Activated T-cell treated with anti-CD3 and anti-CD28 coated beads for 48 hours (primary cell): ENCODE measurements around the gene IFNB1.
A peak's percentile ranks its signal among the peaks of the same experiment; 100 is the strongest.

Experiments
- DNase-seq: peaks from one replicate; pipeline ENCODE4 v3.0.0-alpha.2; 2020; ENCODE audit warnings: low read depth

The IFNB1 gene

DNA sequence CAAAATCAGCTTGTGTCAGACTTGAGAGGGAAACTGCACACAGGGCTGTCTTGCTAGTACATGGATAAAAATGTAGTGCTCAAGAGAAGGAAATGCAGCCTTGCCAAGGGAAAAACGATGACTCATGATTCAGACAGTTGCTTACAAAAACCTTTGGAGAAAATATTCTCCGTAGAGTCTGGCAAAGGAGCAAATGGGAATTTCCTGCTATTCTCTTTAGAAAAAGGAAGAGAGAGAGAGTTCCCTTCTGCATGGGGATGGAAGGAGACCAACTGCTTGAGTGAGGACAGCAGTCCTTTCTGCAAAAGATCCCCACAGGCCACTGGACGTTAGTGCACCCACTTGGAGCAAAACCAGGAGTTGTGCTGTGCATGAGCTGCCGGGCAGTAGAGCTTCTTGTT lies 7.6 kb downstream of the IFNB1 start:
- no peak for DNase-seq

DNA sequence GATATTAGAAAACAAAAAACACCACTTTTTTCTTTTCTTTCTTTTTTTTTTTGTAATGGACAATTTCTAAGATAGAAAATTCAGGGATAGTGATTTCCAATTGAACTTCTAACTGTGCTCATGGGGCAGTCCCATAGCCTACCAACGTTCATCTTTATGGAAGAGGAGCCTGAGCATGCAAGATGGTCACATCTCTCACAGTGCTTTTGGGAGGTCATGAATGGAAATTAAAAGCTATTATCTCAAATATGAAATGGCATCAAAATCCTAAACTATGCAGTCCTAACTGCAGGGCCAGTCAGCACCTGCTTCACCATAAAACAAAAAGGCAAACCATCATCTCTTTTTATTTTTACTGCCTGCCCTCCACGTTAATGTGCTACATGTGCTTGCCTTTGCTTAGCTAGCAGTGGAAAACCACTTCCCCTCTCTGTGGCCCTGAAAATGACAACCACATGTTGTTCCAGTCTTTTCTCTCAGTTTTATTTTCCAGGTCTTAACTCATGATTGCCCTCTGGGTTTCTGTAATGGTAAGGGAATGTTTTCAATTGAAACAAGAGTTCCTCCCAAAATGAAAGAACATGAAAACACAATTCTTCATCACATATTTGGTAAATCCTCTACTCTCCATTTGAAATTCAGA lies 16.7 kb downstream of the IFNB1 start:
- no peak for DNase-seq

DNA sequence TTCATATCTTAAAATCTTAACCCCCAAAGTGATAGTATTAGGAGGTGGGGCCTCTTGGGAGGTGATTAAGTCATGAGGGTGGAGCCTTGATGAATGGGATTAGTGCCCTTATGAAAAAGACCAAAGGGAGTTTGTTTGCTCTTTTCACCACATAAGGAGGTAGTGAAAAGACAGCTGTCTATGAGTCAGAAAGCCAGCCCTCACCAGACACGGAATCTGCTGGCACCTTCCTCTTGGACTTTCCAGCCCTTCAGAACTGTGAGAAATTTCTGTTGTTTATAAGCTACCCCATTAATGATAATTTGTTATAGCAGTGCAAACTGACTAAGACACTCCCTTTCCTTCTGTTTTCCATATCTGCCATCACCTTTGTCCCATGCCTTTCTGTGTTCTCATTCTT lies 20.8 kb downstream of the IFNB1 start:
- DNase-seq, result no peak

DNA sequence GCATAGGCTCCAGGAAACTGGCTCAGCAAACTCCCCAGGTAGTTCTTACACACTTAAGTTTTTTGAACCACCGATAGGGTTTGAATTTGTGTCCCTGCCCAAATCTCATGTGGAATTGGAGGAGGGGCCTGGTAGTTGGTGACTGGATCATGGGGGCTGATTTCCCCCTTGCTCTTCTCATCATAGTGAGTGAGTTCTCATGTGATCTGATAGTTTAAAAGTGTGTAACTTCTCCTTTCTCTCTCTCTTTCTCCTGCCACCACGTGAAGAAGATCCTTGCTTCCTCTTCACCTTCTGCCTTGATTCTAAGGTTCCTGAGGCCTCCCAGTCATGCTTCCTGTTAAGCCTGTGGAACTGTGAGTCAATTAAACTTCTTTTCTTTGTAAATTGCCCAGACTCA lies 23.9 kb downstream of the IFNB1 start:
- no peak for DNase-seq

DNA sequence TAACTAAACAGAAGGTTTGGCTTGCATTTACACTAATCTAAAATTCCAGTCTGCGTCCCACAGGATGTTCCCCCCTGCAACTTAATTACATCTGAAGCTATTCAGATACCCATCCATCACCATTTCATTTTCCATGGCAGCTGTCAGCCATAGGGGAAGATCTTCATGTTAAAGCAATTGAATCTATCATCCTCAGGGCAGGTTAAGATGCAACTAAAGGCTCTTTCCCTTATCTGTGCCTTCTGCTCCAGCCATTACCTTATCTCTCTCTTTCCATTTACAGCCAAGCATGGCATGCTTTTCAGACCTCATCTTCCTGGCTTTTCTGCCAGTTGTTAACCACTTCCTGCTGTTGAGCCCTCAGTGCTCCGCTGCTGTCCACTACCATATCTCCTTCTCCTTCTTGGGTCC lies 30.5 kb downstream of the IFNB1 start:
- no peak for DNase-seq

DNA sequence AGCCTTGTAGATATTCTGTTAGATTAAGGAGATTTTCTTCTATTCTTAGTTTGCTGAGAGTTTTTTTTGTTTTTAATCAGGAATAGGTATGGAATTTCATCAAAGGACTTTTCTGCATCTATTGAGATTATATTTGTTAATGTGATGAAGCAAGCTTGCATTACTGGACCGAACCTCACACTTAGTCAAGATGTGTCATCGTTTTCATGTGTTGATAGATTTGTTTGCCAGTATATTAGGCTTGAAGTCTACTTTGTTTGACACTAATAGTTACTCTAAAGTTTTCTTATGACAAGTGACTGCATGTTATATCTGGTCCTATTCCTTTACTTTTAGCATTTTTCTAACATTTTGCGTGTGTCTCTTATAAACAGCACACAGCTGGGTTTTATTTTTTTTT lies 33.9 kb downstream of the IFNB1 start:
- no peak for DNase-seq

DNA sequence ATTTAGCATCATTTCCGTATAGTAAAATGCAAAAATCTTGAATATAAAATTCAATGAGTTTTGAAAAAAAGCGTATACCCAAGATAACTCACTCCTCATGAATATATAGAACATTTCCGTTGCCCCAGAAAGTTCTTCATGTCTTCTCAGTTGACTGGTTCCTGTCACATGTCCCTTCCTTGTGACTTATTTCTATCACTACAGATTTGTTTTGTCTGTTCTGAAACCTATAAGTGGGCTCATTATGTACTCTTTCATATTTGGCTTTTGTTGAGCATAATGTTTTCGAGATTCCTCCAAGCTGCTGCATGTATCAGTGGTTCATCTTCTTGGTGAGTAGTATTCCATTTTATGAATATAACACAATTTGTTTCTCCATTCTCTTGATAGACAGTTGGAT lies 35.3 kb downstream of the IFNB1 start:
- no peak for DNase-seq

DNA sequence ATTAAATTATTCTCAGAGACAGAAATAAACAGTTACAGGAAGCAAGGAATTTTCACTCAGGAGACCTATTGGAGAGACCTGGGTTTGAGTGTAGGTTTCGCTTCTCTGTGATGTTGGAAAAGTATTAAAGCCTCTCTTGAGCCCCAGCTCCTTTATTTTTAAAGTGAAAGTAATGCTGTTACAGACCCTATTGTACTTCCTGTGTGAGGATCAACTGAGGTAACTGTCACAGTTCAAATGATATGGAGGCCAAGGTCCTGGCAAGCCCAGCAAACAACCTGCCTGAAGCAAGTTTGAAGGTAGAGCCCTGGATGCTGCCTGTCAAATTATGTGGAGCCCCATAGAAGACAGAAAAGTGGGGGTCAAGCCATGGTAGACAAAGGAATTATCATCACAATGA lies 38.4 kb downstream of the IFNB1 start:
- no peak for DNase-seq

DNA sequence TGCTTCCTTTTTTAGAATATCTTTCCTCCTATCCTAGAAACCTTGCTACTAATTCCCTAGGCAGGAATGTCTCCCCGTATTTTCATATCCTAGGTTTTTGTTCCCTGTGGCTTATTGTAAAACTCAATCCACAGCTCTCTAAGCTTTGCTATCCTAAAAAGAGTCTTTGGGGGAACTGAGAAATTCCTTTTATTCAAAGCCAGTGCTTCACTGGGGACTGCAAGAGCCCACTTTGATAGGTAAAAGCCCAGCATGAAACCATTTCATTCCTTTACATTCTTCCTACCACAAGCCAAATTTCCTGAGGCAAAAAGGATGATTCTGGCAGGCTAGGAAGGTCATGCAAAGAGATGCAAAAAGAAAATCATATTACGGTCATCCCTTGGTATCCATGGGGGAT lies 40.5 kb downstream of the IFNB1 start:
- DNase-seq, result no peak

DNA sequence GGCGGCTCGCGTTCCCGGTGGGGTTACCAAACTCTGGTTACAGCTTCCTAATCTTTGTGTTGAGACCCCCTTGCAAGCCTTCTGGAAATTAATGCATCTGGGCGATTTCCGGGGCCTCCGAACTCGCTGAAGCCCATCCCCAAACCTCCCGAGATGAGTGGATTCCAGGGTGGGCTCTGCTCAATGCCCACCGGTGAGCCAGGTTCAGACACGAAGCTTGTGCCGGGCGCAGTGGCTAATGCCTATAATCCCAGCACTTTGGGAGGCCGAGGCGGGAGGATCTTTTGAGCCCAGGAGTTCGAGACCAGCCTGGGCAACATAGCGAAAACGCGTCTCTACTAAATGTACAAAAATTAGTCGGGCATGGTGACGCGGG lies 45.9 kb downstream of the IFNB1 start:
- no peak for DNase-seq

DNA sequence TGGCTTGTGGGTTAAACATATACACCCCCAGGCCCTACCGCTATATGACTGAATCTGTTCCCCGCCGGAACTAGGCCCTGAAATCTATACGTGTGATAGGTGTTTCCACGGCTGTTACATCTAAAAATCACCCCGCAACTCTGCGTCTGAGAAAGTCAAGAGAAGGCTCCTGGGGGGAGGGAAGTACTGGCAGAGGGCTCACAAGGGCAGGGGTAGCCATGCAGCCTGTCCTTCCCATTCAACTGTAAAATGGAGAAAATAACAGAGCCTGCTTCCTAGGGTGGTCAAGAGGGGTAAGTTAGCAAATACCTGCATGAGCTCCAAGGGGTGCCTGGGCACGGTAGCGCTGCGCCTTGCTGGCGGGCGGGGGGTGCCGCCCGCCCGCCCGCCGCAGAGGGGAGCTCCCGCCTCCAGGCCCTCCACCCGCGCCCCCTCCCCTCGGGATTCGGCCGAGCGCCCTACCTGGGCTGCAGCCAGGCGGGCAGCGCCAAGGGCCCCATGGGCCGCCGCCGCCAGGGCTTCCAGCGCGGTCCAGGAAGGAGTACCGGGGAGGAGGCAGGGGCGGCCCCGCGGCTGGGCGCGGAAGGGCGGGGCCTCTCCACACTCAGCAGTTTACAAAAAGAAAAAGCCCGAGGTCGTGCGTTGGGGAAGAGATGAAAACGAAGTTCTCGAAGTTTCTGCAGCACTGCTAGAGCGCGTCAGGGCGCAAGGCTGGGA lies 46.5 kb downstream of the IFNB1 start, which contains the start of gene HACD4:
TSS of gene HACD4 (minus strand) at position 550 of the 717 bp plus-strand sequence. CDS start at position 500, 50 bp downstream.
- peak; percentile 60 for DNase-seq

DNA sequence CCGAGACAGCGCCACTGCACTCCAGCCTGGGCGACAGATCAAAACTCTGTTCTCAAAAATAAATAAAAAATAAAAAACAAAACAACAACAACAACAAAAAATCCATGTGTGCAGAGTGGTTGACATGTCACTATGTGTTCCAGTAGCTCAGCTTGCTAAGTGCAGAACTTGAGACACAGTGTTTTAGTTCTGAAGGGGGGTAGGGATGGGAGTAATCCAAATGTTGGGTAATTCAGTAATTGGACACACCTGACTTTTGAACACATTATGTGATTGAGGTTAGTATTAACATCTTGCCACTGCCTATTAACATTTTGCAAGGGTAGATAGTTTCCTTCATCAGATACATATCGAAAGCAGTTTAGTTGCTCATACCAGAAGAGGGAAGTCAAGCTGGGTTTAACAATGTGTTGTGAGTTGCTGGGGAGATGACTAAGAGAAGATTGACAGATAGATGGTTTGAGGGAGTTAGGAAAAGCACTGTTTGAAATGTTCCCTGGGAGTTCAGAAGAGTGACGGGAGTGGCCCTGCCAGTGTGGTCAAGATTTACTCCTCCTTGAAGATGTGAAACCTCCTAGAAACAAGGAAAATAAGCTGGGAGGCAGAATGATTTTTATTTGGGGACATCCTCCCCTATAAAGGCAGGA lies 47.2 kb downstream of the IFNB1 start:
- peak; percentile 15 for DNase-seq

DNA sequence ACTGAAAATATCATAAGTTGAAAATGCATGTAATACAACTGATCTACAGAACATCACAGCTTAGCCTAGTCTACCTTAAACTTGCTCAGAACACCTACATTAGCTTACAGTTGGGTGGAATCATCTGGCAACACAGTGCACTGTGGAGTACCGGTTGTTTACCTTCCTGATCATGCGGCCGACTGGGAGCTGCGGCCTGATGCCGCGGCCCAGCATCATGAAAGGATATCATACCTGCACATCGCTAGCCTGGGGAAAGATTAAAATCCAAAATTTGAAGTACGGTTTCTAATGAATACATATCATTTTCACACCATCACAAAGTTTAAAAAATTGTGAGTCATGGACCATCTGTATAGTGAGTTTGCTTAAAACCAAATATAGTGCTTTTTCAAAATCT lies 48.1 kb downstream of the IFNB1 start:
- DNase-seq, result no peak

DNA sequence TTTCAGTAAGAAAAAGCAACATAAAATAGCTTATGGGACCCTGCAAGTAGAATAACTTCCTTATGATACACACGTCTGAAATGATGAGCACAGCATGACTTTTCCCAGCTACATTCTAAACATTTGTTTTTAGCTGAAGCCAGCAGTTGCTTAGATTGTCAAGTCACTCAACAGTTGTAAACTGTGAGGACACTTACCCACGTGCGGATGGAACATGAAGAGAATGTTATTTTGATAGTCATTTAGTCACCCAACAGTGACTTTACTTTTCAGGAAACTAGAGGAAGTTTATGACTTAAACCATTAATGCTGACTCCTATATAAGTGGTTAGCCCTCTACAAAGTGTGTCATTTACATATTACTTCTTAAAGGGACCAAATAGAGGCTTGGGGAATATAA lies 49.3 kb downstream of the IFNB1 start:
- no peak for DNase-seq

DNA sequence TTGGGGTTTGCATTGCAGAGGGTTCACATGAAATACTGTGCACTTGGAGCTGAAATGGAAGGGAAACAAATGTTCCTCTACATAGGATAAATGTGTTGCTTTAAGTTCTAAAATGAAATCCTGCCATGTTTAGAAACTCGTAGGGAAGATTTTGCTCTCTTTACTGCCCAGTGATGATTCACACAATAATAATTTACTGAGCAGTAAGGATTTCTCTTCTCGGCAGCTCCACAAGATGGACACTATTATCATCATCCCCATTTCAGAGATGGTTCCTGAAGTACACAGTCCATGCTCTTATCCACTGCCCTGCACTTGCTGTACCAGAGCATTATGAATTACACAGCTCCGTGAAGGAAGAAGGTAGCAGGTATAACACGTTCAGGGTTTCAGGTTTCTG lies 50.4 kb downstream of the IFNB1 start:
- DNase-seq, result no peak
